DND-41 (cell line): ENCODE data around the gene TDRD9.
"Not testable (repeated sequence)": the region's sequence is repeated elsewhere in the genome, so short reads cannot be mapped to it uniquely, and the experiment has no call there.

ENCODE experiments used
- ATAC-seq: fragments of 200-7000 bp; cut with Tn5 transposase; 3 replicates; pipeline ENCODE4 v1.9.1; 2021; ENCODE audit warnings: low read depth; ENCODE audit not compliant: insufficient read depth
- DNase-seq: peaks from one replicate; pipeline ENCODE4 v3.0.0-alpha.2; 2020
- H2AFZ ChIP-seq: 2 replicates; pipeline ENCODE4 v1.6.0; 2012; ENCODE audit warnings: low read depth, low read length
- H3K27ac ChIP-seq: 2 replicates; pipeline ENCODE4 v1.5.1; 2012; ENCODE audit warnings: low read length, inconsistent platforms
- H3K27me3 ChIP-seq: fragments of 200-600 bp; sonication (generic); 2 replicates; pipeline ENCODE4 v1.6.0; 2012; ENCODE audit warnings: low read length, mild to moderate bottlenecking, inconsistent platforms; ENCODE audit not compliant: insufficient read depth, poor library complexity
- H3K36me3 ChIP-seq: 2 replicates; pipeline ENCODE4 v1.5.1; 2012; ENCODE audit warnings: low read length, inconsistent platforms; ENCODE audit not compliant: insufficient read depth
- H3K4me1 ChIP-seq: 2 replicates; pipeline ENCODE4 v1.5.1; 2012; ENCODE audit warnings: mild to moderate bottlenecking, low read length; ENCODE audit not compliant: insufficient read depth
- H3K4me2 ChIP-seq: 2 replicates; pipeline ENCODE4 v1.6.0; 2012; ENCODE audit warnings: mild to moderate bottlenecking, moderate library complexity, low read length, inconsistent platforms; ENCODE audit not compliant: insufficient read depth
- H3K4me3 ChIP-seq, 2 experiments: fragments of 200-600 bp in 1 of 2; shearing (Covaris generic) in 1 of 2; 2 replicates each; pipeline ENCODE4 v1.5.1; 2012 to 2016; ENCODE audit warnings: inconsistent platforms in 2 of 2, low read length in 2 of 2, mild to moderate bottlenecking in 2 of 2, low read depth in 1 of 2, moderate library complexity in 1 of 2
- H3K79me2 ChIP-seq: 2 replicates; pipeline ENCODE4 v1.6.0; 2012; ENCODE audit warnings: low read length, inconsistent platforms; ENCODE audit not compliant: insufficient read depth
- H3K9ac ChIP-seq: 2 replicates; pipeline ENCODE4 v1.6.0; 2012; ENCODE audit warnings: low read depth, mild to moderate bottlenecking, inconsistent platforms, low read length, moderate library complexity
- H3K9me3 ChIP-seq: 2 replicates; pipeline ENCODE4 v1.5.1; 2012; ENCODE audit warnings: low read length, moderate library complexity, mild to moderate bottlenecking, inconsistent platforms; ENCODE audit not compliant: insufficient read depth, severe bottlenecking
- H4K20me1 ChIP-seq: 2 replicates; pipeline ENCODE4 v1.6.0; 2012; ENCODE audit warnings: low read length; ENCODE audit not compliant: insufficient read depth
- EZH2 ChIP-seq: IDR thresholded peaks from 3 replicates; pipeline ENCODE4 v1.6.1; 2012; ENCODE audit warnings: borderline replicate concordance, low read depth, mild to moderate bottlenecking, moderate library complexity, low read length, inconsistent platforms; ENCODE audit not compliant: severe bottlenecking
- TF ChIP-seq, protein P1 (sequence below): IDR thresholded peaks from 2 replicates; pipeline ENCODE4 v1.5.1; 2012; ENCODE audit warnings: borderline replicate concordance, low read length, moderate library complexity, mild to moderate bottlenecking; ENCODE audit not compliant: poor library complexity, severe bottlenecking; ENCODE audit errors: extremely low read depth

Gene TDRD9

DNA sequence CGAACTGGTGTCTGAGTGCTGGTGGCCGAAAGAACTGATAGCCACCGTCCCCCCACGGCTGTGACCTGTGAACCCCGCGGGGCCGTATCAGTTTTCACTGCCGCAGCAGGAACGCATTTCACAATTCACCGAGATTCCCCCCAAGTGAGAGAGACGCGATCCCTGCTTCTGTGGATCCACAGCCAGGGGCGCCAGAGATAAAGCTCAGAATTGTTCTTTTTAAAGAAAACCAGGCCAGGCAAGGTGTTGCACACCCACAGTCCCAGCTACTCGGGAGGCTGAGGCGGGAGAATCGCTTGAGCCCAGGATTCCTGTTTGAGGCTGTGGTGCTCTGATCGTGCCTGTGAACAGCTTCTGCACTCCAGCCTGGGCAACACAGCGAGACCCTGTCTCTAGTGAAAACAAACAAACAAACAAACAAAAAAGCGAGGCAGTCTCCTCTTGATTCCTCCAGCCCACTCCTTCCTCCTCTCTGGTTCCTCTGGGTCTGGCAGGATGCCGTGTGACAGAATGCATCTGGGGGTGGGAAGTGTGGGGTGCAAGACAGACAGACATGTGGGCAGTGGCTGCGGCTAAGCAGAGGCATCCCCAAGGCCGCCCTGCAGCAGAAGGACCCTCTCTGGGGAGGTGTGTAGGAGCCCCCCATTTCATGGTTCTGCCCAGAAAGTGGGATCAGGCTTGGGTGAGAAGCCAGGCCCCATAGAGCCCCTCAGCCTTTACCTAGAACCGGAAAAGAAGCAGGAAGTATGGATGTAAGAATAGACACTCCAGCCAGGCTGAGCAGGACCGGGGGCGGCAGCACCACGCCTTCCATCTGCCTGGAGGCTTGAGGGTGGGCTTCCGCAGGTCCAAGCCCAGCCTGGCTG, 41.7 kb upstream of the TDRD9 start:
- Histone ChIP-seq H3K79me2 (no peaks in the 10 kb centered on the region), H3K9ac (no peak overlapping the region), H3K9me3 (no peaks in the 10 kb centered on the region), H3K4me2 (no peak overlapping the region), H3K4me1 (no peaks in the 10 kb centered on the region), H2AFZ (no peak overlapping the region; the same call in 1 of the 2 replicates), H3K27ac (no peak overlapping the region), H3K4me3 (no peak overlapping the region), H4K20me1 (peaks cover 4% of the 10 kb centered on the region; the same call in 1 of the 2 replicates), H3K27me3 (no peaks in the 10 kb centered on the region), H3K36me3 (no peaks in the 10 kb centered on the region)
- TF ChIP-seq EZH2, result no peak
- TF ChIP-seq, protein P1, sequence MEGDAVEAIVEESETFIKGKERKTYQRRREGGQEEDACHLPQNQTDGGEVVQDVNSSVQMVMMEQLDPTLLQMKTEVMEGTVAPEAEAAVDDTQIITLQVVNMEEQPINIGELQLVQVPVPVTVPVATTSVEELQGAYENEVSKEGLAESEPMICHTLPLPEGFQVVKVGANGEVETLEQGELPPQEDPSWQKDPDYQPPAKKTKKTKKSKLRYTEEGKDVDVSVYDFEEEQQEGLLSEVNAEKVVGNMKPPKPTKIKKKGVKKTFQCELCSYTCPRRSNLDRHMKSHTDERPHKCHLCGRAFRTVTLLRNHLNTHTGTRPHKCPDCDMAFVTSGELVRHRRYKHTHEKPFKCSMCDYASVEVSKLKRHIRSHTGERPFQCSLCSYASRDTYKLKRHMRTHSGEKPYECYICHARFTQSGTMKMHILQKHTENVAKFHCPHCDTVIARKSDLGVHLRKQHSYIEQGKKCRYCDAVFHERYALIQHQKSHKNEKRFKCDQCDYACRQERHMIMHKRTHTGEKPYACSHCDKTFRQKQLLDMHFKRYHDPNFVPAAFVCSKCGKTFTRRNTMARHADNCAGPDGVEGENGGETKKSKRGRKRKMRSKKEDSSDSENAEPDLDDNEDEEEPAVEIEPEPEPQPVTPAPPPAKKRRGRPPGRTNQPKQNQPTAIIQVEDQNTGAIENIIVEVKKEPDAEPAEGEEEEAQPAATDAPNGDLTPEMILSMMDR, result no peak
- ATAC-seq, result no peak
- no peak for DNase-seq

DNA sequence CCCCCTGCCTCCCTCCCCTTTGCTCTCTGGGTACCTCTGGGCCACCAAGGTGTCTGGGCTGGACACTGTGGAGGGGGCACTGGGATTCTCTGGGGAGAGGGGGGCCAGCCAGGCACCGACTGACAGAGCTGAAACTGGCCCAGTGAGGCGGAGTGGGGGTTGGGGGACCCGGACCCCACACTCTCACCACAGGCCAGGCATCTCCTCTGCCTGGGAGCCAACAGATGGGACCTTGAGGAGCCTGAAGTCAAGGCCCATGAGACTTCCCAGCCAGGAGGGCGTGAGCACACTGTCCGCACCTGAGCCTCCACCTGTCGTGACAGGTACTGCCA, 41.1 kb upstream of the TDRD9 start:
- Histone ChIP-seq H3K79me2 (no peaks in the 10 kb centered on the region), H4K20me1 (peaks cover 4% of the 10 kb centered on the region; the same call in 1 of the 2 replicates), H3K27me3 (no peaks in the 10 kb centered on the region), H3K4me2 (no peak overlapping the region), H3K9ac (no peak overlapping the region), H2AFZ (no peak overlapping the region), H3K4me3 (no peak overlapping the region), H3K36me3 (no peaks in the 10 kb centered on the region), H3K4me1 (no peaks in the 10 kb centered on the region), H3K27ac (no peak overlapping the region), H3K9me3 (no peaks in the 10 kb centered on the region)
- ATAC-seq (no peak), DNase-seq (no peak)
- TF ChIP-seq, protein P1, result no peak

DNA sequence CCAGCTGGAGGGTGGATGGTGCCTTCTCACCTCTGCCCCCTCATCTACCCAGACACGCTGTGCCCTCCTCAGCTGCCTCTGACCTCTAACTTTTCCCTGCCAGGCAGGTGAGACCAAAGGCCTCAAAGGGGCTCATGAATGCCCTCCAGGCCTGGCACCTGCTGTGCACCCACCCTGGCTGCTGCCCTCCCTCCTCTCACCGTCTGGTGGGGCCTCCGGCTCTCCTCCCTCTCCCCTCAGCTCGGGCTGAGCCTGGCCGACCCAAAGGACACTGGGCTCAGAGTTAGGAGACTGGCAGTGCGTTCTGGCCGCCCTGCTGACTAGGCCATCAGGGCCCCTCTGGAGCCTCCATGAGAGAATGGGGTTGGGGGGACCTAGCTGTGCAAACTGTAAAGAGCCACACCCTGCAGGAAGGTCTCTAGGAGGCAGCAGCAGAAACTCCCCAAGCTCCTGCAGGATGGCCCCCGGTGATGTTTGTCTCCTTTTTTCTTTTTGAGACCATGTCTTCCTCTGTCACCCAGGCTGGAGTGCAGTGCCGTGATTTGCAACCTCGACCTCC, 40.6 kb upstream of the TDRD9 start:
- peaks cover 4% of the 10 kb centered on the region; the same call in 1 of the 2 replicates for H4K20me1 ChIP-seq
- H2AFZ ChIP-seq, result no peak overlapping the region
- H3K4me1 ChIP-seq, result no peaks in the 10 kb centered on the region
- H3K4me3 ChIP-seq, result no peak overlapping the region
- no peak overlapping the region for H3K9ac ChIP-seq
- no peak overlapping the region for H3K4me2 ChIP-seq
- H3K36me3 ChIP-seq, result no peaks in the 10 kb centered on the region
- no peaks in the 10 kb centered on the region for H3K79me2 ChIP-seq
- TF ChIP-seq EZH2, result no peak
- TF ChIP-seq, protein P1, result no peak
- DNase-seq (no peak), ATAC-seq (no peak)
- no peaks in the 10 kb centered on the region for H3K27me3 ChIP-seq
- no peak overlapping the region for H3K27ac ChIP-seq
- no peaks in the 10 kb centered on the region for H3K9me3 ChIP-seq

DNA sequence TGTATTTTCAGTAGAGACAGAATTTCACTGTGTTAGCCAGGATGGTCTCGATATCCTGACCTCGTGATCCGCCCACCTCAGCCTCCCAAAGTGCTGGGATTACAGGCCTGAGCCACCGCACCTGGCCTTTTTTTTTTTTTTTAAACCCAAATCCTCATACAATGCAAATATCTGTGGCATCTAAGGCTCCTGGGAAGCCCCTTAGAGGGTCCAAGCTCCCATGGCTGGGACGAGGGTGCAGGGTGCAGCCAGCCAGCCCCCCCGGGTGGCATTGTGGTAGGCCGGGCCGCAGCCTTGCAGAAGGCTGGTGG, 39.3 kb upstream of the TDRD9 start:
- H3K4me3 ChIP-seq, H2AFZ ChIP-seq, H4K20me1 ChIP-seq, H3K9me3 ChIP-seq, DNase-seq, H3K4me2 ChIP-seq, ATAC-seq, H3K4me1 ChIP-seq, H3K79me2 ChIP-seq, H3K36me3 ChIP-seq, H3K27ac ChIP-seq, H3K27me3 ChIP-seq, H3K9ac ChIP-seq: not testable (repeated sequence)
